ENCODE measurements around the gene DGKD. TPM values are rescaled to one million over a fixed set of nuclear protein-coding genes. Genes with fewer than 3 reads are reported as not detected.

The DGKD gene
- total and polyA plus RNA-seq, 9 of the 15 experiments (the other 6 are each of a cell fraction or from before 2014, with no cell fraction given) = 0.52 to 29.5 (median 10.6) TPM

- TF ChIP-seq DEAF1 (CRISPR knock-in tag; IDR thresholded peaks at IDR 0.05) = peak; percentile 71
- no peak for TF ChIP-seq E2F4 (CRISPR knock-in tag; IDR thresholded peaks at IDR 0.05; ENCODE audit: low read depth)
- no peak for TF ChIP-seq MCM3 (IDR thresholded peaks at IDR 0.05)
- TF ChIP-seq ARID3A (IDR thresholded peaks at IDR 0.05; ENCODE audit: borderline replicate concordance, low read depth, low read length) = no peak
- no peak for TF ChIP-seq MITF (IDR thresholded peaks at IDR 0.05)
- no peak for TF ChIP-seq RERE (CRISPR knock-in tag; IDR thresholded peaks at IDR 0.05; ENCODE audit: borderline replicate concordance)
These were observed 89.4 kb downstream of the DGKD start (continued) for GRCh38 chr2:233443511-233444183.
